GM12878 (cell line): ENCODE measurements around the gene SQOR. TPM values are rescaled to one million over a fixed set of nuclear protein-coding genes. Genes with fewer than 3 reads are reported as not detected.

Experiments used
- ATF2 ChIP-seq: IDR thresholded peaks from 2 replicates; pipeline ENCODE4 v1.6.1; 2012; ENCODE audit warnings: low read length, inconsistent platforms
- BCLAF1 ChIP-seq: fragments of 450-650 bp; IDR thresholded peaks from 2 replicates; pipeline ENCODE4 v1.6.1; 2017; ENCODE audit warnings: antibody characterized with exemption, mild to moderate bottlenecking, moderate library complexity
- CBX5 ChIP-seq: sonication (generic); IDR thresholded peaks from 2 replicates; pipeline ENCODE4 v1.6.1; 2016; ENCODE audit warnings: low read depth, moderate library complexity, mild to moderate bottlenecking, inconsistent platforms
- EZH2 ChIP-seq: IDR thresholded peaks from 2 replicates; pipeline ENCODE4 v1.6.1; 2012; ENCODE audit warnings: low read depth, mild to moderate bottlenecking, control low read depth, inconsistent platforms, low read length, borderline replicate concordance; ENCODE audit not compliant: control insufficient read depth
- HDGF ChIP-seq: fragments of 450-650 bp; IDR thresholded peaks from 2 replicates; pipeline ENCODE4 v1.6.1; 2016; ENCODE audit warnings: antibody characterized with exemption
- IKZF2 ChIP-seq, 2 experiments: fragments of 450-650 bp; IDR thresholded peaks; 2 replicates each; pipeline ENCODE4 v1.6.1; 2017; ENCODE audit warnings: mild to moderate bottlenecking in 2 of 2, moderate library complexity in 2 of 2
- MLLT1 ChIP-seq: fragments of 450-650 bp; IDR thresholded peaks from 2 replicates; pipeline ENCODE4 v1.6.1; 2016; ENCODE audit warnings: mild to moderate bottlenecking
- NBN ChIP-seq: fragments of 450-650 bp; IDR thresholded peaks from 2 replicates; pipeline ENCODE4 v1.6.1; 2016
- POLR2A ChIP-seq: IDR thresholded peaks from 2 replicates; pipeline ENCODE4 v1.6.1; 2011; ENCODE audit warnings: low read depth, mild to moderate bottlenecking, low read length
- POLR2AphosphoS2 ChIP-seq: IDR thresholded peaks from 2 replicates; pipeline ENCODE4 v1.6.1; 2011; ENCODE audit warnings: low read depth, mild to moderate bottlenecking, low read length, improper control_type of control experiment, moderate library complexity
- TCF3 ChIP-seq: IDR thresholded peaks from 2 replicates; pipeline ENCODE4 v1.6.1; 2012; ENCODE audit warnings: low read depth, mild to moderate bottlenecking, low read length, borderline replicate concordance; ENCODE audit not compliant: insufficient read depth
- ZBTB11 ChIP-seq: fragments of 450-650 bp; formaldehyde crosslinking; IDR thresholded peaks from 2 replicates; pipeline ENCODE4 v1.5.0; 2022; ENCODE audit warnings: mild to moderate bottlenecking, missing genetic modification characterization
- ZBTB40 ChIP-seq: fragments of 450-650 bp; IDR thresholded peaks from 2 replicates; pipeline ENCODE4 v1.6.1; 2016; ENCODE audit warnings: mild to moderate bottlenecking, moderate library complexity, borderline replicate concordance
- ZNF217 ChIP-seq: fragments of 450-650 bp; IDR thresholded peaks from 2 replicates; pipeline ENCODE4 v1.6.1; 2017; ENCODE audit warnings: antibody characterized with exemption, mild to moderate bottlenecking
- ZNF24 ChIP-seq: fragments of 450-650 bp; IDR thresholded peaks from 2 replicates; pipeline ENCODE4 v1.6.1; 2017; ENCODE audit warnings: antibody characterized with exemption, mild to moderate bottlenecking
- ZNF622 ChIP-seq: fragments of 450-650 bp; IDR thresholded peaks from 2 replicates; pipeline ENCODE4 v1.6.1; 2017; ENCODE audit warnings: mild to moderate bottlenecking, inconsistent platforms
- polyA plus RNA-seq, 11 experiments: library from polyadenylated mRNA; depleted of rRNA in 4 of 11; unstranded in 6 of 11; stranded (reverse) in 5 of 11; fragments of >200 nt; fragmentation: Nextera tagmentation in 4 of 11; fragmentation: Illumina TruSeq in 1 of 11; extraction: Ambion mirVana in 4 of 11; extraction: Trizol in 1 of 11; gene quantifications; 1 replicate in 1 of 11; 2 replicates in 10 of 11; pipeline versions ENCODE4 v1.2.1 to v1.2.3, GENCODE V29; 2011 to 2016; ENCODE audit warnings: inconsistent platforms in 2 of 11, missing spikeins in 2 of 11, low read depth in 1 of 11
- total RNA-seq, 4 experiments: library from RNA; depleted of rRNA in 3 of 4; stranded (reverse); fragments of >200 nt in 3 of 4; fragmentation: Illumina TruSeq in 1 of 4; extraction: Trizol in 1 of 4; gene quantifications; 2 replicates each; pipeline versions ENCODE4 v1.2.1 to v1.2.3, GENCODE V29; 2013 to 2021

Gene SQOR
- total and polyA plus RNA-seq, 10 of the 15 experiments (the other 5 are each of a cell fraction or from before 2014, with no cell fraction given) = 14.5 to 74.7 (median 44.2) TPM

DNA sequence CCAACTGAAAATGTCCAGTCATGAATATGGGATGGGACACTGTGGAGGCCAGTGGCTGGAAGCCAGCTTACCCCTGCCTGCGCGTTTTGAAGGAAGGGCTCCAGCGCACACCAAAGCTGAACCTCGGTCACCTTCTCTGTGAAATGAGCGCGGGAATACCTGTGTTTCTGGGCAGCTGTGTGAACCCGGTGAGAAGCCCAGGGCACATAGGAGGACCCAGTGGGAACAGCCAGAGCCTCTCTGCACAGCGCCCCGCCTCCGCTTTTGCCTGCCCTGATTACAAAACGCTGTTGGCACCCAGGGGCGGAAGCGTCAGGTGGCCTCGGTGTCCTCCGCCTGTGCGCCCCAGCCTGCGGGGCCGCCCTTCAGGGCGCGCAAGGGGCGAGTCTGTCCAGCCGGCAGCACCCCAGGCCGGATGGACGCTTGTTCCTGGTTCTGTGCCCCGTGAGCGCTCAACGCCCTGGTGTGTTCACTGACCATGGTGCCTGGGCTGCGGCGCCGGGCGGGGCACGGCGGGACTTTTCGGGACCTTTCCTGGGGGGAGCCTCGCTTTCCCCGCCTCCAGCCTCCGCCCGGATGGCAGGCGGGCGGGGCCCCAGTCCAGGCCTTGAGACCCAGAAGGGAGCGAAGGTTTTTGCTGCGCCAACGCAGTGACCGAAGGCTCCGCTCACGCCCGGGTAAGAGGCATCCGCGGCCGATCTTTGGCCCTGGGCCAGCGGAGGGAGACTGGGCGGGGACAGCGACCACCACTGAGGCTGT lies at the start of gene SQOR (continued):
- no peak for TF ChIP-seq POLR2AphosphoS2
- no peak for TF ChIP-seq BCLAF1
- TF ChIP-seq POLR2A = peak; percentile 88
- TF ChIP-seq ZNF622 = no peak
- TF ChIP-seq NBN = peak; percentile 79
- no peak for TF ChIP-seq ZBTB40
- 0 out of 2 replicates have a peak, but pooled peaks have one; percentile 35 for TF ChIP-seq CBX5
- no peak for TF ChIP-seq TCF3
- TF ChIP-seq IKZF2 (IDR thresholded peaks at IDR 0.05) = peak; percentile 52 to 67; a peak in 3 of 4 replicates
- no peak for TF ChIP-seq MLLT1
- 0 out of 2 replicates have a peak, but pooled peaks have one; percentile 16 for TF ChIP-seq ZNF217
- no peak for TF ChIP-seq ZNF24
- TF ChIP-seq EZH2 = no peak
- TF ChIP-seq ZBTB11 (CRISPR knock-in tag) = no peak
- peak; percentile 76; the same call in 1 of the 2 replicates for TF ChIP-seq HDGF
- TF ChIP-seq ATF2 = no peak
